ENCODE data around the gene DNMT3L. TPM values are rescaled to one million over a fixed set of nuclear protein-coding genes. Genes with fewer than 3 reads are reported as not detected.
"Not testable (repeated sequence)": the region's sequence is repeated elsewhere in the genome, so short reads cannot be mapped to it uniquely, and the experiment has no call there.

The DNMT3L gene
- total RNA-seq, 1 donor from 2014 or later: not detected

GRCh38 chr21:44259082-44259705 is 2.5 kb downstream of the DNMT3L start:
- DNase-seq: no peak
- no peak for ATAC-seq (ENCODE audit: poor library complexity)
- intact Hi-C loops (cut with DNase I): no loop called here

- intact Hi-C loops (cut with DNase I): no loop called here
- DNase-seq (no peak), ATAC-seq (ENCODE audit: poor library complexity) (no peak)
Observed at GRCh38 chr21:44258056-44258725, 3.5 kb downstream of the DNMT3L start.

GRCh38 chr21:44255511-44255981 is 6.2 kb downstream of the DNMT3L start:
- ATAC-seq (ENCODE audit: poor library complexity) (no peak), DNase-seq (peak; percentile 35)
- intact Hi-C loops (cut with DNase I): no loop called here

DNA sequence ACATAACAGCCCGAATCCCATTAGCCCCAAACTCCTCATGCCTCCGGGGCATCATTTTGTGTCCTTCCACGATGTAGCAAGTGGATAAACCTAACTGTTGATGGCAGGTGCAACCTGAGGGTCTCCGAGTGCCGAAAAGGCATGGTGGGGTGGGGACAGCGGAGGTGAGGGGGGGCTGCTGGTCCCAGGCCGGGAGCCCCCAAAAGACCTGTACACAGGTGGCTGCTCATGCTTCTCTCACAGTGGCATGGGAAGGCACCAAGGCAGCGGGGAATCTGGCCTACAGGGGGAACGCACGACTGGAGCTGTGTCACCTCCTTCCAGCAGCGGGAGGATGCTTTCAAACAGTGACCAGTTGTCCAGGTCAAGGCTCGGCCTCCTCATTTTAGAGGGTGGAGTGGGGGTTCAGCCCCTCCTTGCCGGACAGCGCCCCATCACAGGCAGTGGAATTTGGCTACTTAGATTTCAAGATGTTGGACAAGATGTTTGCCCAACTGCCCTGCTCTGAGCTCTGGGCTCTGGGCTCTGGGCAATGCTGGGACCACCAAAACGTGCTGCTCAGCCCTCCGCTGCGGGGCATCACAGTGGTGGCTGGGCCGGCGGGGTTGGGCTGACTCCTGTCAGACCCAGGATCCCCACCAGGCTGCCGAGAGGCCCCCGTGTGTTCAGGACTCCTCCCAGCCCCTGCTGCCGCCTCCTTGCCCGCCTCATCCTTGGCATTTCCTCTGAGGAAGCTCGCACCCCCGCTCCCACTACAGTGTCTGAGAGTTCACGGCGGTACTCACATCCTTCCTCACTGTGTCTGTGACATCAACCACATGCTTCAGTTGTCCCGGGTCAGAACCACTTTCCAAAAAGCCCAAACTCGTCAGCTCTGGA is 7.6 kb downstream of the DNMT3L start:
- intact Hi-C loops (cut with DNase I): no loop called here
- ATAC-seq (ENCODE audit: poor library complexity): no peak
- peak; percentile 33 for DNase-seq

- intact Hi-C loops (cut with DNase I); DNase-seq: not testable (repeated sequence)
- peak; percentile 51 for ATAC-seq (ENCODE audit: poor library complexity)
Observed at GRCh38 chr21:44249204-44250037, 12.3 kb downstream of the DNMT3L start.

DNA sequence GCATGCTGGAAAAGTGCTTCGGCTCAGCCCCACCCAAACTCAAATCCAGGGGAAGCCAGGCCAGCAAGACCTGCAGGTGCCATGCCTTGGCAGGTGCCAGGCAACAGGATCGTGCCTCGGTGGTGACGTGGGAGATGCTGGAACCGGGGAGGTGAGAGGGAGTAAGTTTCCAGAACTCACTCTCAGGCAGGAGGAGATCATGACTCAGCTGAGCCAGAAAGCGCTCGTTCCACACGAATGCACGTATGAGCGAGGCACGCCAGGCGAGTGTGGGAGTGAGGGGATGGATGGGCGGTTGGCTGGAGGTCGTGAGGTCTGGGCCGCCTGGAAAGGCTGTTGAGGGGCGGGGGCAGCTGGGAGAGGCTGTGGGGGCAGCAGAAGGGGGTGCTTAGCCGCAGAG is 13.8 kb downstream of the DNMT3L start:
- DNase-seq; ATAC-seq (ENCODE audit: poor library complexity); intact Hi-C loops (cut with DNase I): not testable (repeated sequence)

- ATAC-seq (ENCODE audit: poor library complexity); intact Hi-C loops (cut with DNase I); DNase-seq: not testable (repeated sequence)
Observed at GRCh38 chr21:44243980-44244379, 17.7 kb downstream of the DNMT3L start.

DNA sequence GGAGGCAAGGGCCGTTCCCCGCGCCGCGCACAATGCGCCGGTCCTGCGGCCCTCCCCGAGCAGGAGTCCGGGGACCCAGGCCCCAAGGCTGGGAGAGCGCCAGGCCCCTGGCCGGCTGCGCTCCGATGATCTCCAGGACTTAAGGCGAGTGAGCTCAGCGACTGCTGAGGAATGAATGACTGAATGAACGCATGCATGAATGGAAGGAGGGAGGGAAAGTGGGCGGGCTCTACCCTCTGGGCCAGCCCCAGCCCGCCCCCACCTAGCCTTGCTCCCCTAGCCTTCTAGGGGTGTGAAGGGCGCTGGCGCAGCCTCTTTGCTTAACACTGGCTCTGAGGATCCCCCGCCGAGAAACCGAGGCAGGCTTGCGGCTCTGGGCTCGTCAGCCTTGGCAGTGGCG is 20.4 kb downstream of the DNMT3L start:
- ATAC-seq (ENCODE audit: poor library complexity): peak; percentile 69
- DNase-seq; intact Hi-C loops (cut with DNase I): not testable (repeated sequence)

- intact Hi-C loops (cut with DNase I); DNase-seq: not testable (repeated sequence)
- peak; percentile 90 for ATAC-seq (ENCODE audit: poor library complexity)
Observed at GRCh38 chr21:44240842-44241241, 20.9 kb downstream of the DNMT3L start, which contains the start of gene ICOSLG. ICOSLG (minus strand) TSS chr21:44240943; CDS start chr21:44240817, 126 bp downstream.

DNA sequence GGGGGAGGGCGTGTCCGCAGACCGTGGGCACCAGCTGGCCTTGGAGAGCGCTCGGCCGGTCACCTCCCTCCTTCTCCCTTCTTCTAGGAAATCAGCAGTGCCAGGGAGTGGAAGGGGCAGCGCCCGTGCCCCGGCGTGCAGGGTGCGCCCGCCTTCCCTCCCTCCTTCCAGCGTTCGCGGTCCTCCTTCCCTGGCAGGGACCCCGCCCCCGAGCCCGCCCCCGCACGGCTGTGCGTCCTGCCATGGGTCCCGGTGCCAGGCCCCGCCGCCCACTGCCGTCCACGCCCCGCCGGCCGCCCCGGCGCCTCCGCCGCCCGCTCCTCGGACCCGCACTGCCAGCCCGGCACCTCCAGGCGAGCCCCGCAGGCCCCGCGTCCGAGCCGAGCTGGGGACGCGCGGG is 21.3 kb downstream of the DNMT3L start:
- ATAC-seq (ENCODE audit: poor library complexity): peak; percentile 45
- DNase-seq; intact Hi-C loops (cut with DNase I): not testable (repeated sequence)

DNA sequence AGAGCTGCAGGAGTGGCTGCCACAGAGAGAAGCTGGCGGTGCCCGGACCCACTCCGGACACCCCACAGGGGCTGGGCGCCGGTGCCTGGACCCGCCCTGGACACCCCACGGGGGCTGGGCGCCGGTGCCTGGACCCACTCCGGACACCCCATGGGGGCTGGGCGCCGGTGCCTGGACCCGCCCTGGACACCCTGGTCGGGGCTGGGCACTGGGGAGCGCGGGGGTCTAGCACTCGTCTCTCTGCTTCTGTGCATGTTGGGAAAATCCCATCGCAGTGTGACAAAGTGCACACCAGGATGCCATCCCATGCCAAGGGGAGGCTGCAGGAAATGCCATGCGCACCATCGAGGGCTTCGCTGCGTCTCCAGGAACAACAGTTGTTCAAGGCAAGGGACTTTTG is 32.1 kb downstream of the DNMT3L start:
- ATAC-seq (ENCODE audit: poor library complexity); intact Hi-C loops (cut with DNase I): not testable (repeated sequence)
- DNase-seq: peak; percentile 7

GRCh38 chr21:44228109-44228508 is 33.6 kb downstream of the DNMT3L start:
- DNase-seq; intact Hi-C loops (cut with DNase I); ATAC-seq (ENCODE audit: poor library complexity): not testable (repeated sequence)

DNA sequence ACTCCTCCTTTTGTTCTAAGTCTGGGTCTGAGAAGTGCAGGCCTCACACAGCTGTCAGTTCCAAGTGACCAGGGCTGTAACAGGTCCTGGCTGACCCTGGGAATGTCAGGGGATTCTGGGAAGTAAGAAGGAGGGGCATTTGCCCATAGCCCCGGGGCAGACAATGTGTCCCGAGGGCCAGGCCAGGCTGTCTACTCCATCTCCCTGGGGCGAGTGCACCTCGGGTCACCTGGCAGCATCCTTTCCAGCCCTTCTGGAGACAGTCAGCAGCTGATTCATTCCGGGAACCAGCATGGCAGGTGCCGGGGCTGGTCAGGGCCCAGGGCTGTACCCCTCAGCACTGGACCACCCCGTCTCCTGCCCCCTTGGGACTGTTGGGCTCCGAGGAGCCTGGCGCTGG is 34.1 kb downstream of the DNMT3L start:
- DNase-seq; intact Hi-C loops (cut with DNase I); ATAC-seq (ENCODE audit: poor library complexity): not testable (repeated sequence)

DNA sequence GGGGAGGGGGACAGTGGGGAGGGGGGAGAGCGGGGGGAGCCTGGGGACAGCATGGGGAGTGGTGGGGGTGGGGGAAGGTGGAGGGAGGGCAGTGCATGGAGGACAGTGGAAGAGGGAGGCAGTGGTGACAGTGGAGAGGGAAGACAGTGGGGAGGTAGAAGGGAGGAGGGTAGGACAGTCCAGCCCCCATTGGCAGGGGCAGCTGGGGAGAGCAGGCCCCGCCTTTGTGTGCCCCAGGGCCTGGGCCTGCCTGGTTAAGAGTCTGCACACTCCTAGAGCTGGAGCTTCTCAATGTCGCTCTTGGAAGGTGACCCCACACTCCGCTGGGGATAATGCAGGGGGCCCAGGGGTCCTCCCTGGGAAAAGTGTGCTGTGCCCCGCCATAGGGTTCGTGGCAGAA is 36.1 kb downstream of the DNMT3L start:
- DNase-seq; ATAC-seq (ENCODE audit: poor library complexity); intact Hi-C loops (cut with DNase I): not testable (repeated sequence)

DNA sequence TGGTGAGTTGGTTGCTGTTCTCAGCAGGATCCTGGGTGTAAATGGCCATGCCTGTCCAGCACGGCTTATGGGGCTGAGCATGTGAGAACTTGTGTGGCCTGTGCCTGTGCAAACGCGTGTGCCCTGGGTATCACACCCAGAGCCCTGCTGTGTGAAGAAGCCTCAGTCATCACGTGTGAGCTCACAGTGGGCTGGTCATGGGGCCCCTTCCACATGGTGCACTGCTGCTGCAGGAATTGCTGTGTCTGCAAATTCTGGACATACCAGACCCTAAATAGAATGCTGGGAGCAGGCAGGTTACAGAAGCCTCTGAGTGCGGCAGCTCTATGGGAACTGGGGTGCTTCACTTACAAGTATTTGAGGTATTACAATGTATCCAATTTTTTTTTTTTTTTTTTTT is 38.4 kb downstream of the DNMT3L start:
- intact Hi-C loops (cut with DNase I); DNase-seq: not testable (repeated sequence)
- peak; percentile 70 for ATAC-seq (ENCODE audit: poor library complexity)

GRCh38 chr21:44220674-44221073 is 41.0 kb downstream of the DNMT3L start:
- ATAC-seq (ENCODE audit: poor library complexity); intact Hi-C loops (cut with DNase I); DNase-seq: not testable (repeated sequence)

DNA sequence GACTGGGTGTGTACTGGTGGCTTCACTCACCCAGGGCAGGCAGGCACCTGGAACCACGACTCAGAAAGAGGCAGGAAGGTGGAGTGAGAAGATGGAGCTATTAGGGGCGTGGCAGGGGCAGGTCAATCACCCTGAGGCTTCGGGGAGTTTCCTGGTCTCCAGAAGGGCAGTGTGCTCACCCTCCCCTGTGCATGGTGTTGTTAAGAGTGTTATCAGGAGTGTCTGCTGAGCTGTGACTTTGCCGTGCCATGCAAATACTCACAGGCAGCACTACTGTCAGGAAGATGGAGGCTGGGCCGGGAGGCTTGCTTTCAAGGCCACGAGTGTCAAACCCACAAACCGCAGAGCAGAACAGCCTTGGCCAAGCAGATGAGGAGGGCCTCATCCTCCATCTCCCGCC is 43.2 kb downstream of the DNMT3L start:
- ATAC-seq (ENCODE audit: poor library complexity); DNase-seq; intact Hi-C loops (cut with DNase I): not testable (repeated sequence)

DNA sequence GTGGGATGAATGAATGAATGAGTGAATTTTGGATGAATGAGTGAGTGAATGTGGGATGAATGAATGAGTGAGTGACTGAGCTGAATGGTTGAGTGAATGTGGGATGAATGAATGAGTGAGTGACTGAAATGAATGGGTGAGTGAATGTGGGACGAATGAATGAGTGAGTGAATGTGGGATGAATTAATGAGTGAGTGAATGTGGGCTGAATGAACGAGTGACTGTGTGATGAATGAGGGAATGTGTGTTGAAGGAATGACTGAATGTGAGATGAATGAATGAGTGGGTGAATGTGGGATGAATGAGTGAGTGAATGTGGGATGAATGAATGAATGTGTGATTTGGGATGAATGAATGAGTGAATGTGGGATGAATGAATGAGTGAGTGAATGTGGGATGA is 49.7 kb downstream of the DNMT3L start:
- ATAC-seq (ENCODE audit: poor library complexity); DNase-seq; intact Hi-C loops (cut with DNase I): not testable (repeated sequence)
